ENCODE data around the gene STXBP6. TPM values are rescaled to one million over a fixed set of nuclear protein-coding genes. Genes with fewer than 3 reads are reported as not detected.

STXBP6 gene
- total and polyA plus RNA-seq, 2 experiments from 2014 or later, result 3.8 to 6.4 TPM

DNA sequence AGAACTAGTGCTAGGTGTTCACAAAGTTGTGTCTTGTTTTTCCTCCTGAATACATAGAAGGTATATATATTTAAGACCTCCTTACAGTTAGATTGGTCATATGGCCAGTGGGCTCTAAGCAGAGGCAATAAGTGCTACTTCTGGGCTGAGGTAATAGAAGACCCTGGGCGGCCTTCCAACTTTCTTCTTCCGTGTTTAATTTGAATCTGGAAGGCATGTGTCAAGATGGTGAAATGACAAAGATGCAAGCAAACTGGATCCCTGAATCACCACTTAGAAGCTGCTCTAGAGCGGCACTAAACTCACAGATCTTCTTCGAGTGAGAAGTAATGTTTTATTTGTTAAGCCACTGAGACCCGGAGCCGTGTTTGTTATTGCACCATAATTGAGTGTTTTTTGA lies 215.0 kb downstream of the STXBP6 start:
- Histone ChIP-seq H3K36me3 (no peaks in the 10 kb centered on the region), H3K4me1 (ENCODE audit: low read depth) (peaks cover 9% of the 10 kb centered on the region), H3K4me3 (no peak overlapping the region), H3K27me3 (no peaks in the 10 kb centered on the region), H3K9me3 (ENCODE audit: low read depth) (no peaks in the 10 kb centered on the region), H3K27ac (no peak overlapping the region)
- no peak for DNase-seq (ENCODE audit: low read depth in 1 of 2, low spot score in 1 of 2)
- TF ChIP-seq, protein P1, sequence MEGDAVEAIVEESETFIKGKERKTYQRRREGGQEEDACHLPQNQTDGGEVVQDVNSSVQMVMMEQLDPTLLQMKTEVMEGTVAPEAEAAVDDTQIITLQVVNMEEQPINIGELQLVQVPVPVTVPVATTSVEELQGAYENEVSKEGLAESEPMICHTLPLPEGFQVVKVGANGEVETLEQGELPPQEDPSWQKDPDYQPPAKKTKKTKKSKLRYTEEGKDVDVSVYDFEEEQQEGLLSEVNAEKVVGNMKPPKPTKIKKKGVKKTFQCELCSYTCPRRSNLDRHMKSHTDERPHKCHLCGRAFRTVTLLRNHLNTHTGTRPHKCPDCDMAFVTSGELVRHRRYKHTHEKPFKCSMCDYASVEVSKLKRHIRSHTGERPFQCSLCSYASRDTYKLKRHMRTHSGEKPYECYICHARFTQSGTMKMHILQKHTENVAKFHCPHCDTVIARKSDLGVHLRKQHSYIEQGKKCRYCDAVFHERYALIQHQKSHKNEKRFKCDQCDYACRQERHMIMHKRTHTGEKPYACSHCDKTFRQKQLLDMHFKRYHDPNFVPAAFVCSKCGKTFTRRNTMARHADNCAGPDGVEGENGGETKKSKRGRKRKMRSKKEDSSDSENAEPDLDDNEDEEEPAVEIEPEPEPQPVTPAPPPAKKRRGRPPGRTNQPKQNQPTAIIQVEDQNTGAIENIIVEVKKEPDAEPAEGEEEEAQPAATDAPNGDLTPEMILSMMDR (IDR thresholded peaks at IDR 0.05; ENCODE audit: low read depth, low read length), result no peak

DNA sequence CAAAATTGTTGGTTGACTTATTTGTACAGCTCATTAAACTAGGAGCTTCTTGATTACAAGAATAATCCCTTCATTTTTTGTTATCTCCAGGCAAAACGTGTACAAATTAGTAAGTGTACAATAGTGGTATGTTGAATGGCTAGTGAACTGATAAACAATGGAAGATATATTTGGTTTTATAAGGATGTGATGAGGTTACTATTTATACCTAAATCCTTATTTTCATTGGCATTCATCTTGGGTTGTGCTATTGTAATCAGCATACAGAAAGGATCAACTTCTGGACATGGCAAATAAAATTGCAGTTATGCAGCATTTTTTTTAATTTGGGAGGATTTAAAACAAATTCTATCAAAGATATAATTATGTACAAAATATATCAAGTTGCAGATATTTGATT lies 216.6 kb downstream of the STXBP6 start:
- Histone ChIP-seq H3K36me3 (no peaks in the 10 kb centered on the region), H3K27ac (no peak overlapping the region), H3K4me1 (ENCODE audit: low read depth) (no peaks in the 10 kb centered on the region), H3K9me3 (ENCODE audit: low read depth) (no peaks in the 10 kb centered on the region), H3K27me3 (no peaks in the 10 kb centered on the region), H3K4me3 (no peak overlapping the region)
- no peak for DNase-seq (ENCODE audit: low read depth in 1 of 2, low spot score in 1 of 2)
- TF ChIP-seq, protein P1 (IDR thresholded peaks at IDR 0.05; ENCODE audit: low read depth, low read length), result no peak

DNA sequence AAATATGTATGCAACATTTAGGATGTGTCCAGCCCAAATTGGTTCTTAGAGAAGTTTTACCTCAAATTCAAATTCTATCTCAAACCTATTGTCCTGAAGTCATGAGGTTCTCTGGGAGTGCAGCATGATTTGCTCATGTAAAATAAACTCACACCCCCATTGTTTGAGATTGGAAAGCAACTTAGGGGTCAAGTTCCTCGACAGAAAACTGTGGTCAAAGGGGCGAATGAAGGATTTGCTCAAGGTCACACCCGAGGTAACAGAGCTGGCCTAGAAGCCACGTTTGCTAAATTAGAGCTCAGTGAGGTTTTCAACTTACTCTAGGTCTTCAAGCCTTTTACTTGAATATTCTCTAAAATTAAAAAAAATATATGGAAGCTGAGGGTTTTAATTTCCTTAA lies 218.3 kb downstream of the STXBP6 start:
- peaks cover 9% of the 10 kb centered on the region for H3K4me1 ChIP-seq (ENCODE audit: low read depth)
- TF ChIP-seq, protein P1 (IDR thresholded peaks at IDR 0.05; ENCODE audit: low read depth, low read length), result no peak
- H3K27ac ChIP-seq, result no peak overlapping the region
- DNase-seq (ENCODE audit: low read depth in 1 of 2, low spot score in 1 of 2), result no peak
- no peaks in the 10 kb centered on the region for H3K9me3 ChIP-seq (ENCODE audit: low read depth)
- no peaks in the 10 kb centered on the region for H3K27me3 ChIP-seq
- H3K4me3 ChIP-seq, result no peak overlapping the region
- H3K36me3 ChIP-seq, result no peaks in the 10 kb centered on the region

DNA sequence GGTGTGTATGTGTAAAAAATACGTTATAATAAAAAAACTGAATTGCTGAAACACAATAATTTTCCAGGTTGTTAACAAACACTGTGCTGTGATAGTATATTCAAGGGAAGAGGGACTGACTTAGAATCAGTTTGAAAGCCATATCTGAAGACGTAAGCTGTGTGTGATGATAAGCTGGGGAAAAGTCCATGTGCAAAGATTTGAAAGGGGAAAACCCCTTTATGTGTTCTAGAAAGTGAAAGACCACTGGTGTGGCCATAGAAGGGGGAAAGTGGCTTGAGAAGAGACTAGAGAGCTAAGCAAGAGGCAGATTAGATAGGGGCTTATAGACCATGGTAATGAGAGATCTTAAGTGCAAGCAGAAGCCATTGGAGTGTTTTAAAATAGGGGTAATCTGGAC lies 220.1 kb downstream of the STXBP6 start:
- TF ChIP-seq, protein P1 (IDR thresholded peaks at IDR 0.05; ENCODE audit: low read depth, low read length), result no peak
- no peak overlapping the region for H3K4me3 ChIP-seq
- no peaks in the 10 kb centered on the region for H3K36me3 ChIP-seq
- no peak for DNase-seq (ENCODE audit: low read depth in 1 of 2, low spot score in 1 of 2)
- H3K27ac ChIP-seq, result no peak overlapping the region
- H3K27me3 ChIP-seq, result no peaks in the 10 kb centered on the region
- H3K4me1 ChIP-seq (ENCODE audit: low read depth), result peaks cover 9% of the 10 kb centered on the region
- no peaks in the 10 kb centered on the region for H3K9me3 ChIP-seq (ENCODE audit: low read depth)

DNA sequence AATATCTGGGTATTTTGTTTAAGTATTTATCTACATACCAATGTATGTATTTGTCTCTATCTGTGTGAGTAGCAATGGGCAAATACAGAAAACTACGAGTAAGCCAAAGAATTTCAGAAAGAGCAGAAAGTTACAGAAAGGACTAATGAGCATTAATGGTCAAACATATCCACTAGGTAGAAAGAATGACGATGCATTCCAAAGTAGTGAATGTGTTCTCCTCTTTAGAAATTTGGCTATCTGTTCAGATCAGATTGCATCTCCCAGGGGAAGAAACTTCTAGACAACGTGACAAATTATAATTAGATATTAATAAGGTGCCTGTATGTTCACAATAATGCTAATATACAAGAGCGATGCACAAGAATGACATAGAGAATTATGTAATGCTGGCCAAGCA lies 221.5 kb downstream of the STXBP6 start:
- Histone ChIP-seq H3K36me3 (no peaks in the 10 kb centered on the region), H3K4me3 (no peak overlapping the region), H3K27me3 (no peaks in the 10 kb centered on the region), H3K27ac (no peak overlapping the region), H3K9me3 (ENCODE audit: low read depth) (no peaks in the 10 kb centered on the region), H3K4me1 (ENCODE audit: low read depth) (peaks cover 9% of the 10 kb centered on the region)
- TF ChIP-seq, protein P1 (IDR thresholded peaks at IDR 0.05; ENCODE audit: low read depth, low read length), result no peak
- DNase-seq (ENCODE audit: low read depth in 1 of 2, low spot score in 1 of 2), result no peak

DNA sequence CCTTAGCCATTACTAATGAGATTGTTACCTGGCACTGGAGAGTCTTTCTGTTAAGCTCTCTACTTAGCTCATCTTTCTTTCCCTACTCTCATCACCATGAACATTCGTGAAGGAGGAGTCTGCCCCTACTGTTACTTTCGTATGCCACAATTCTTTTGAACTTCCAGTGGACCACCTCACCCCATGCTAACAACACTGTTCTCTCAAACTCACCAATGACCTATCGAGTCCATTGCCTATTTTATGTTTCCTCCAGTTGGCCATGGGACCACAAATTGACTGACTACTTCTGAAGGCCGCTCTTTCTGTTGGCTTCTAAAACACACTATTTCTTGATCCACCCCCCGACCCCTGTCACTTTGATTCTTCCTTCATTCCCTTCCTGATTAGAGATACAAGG lies 223.6 kb downstream of the STXBP6 start:
- H3K9me3 ChIP-seq (ENCODE audit: low read depth), result no peaks in the 10 kb centered on the region
- peaks cover 9% of the 10 kb centered on the region for H3K4me1 ChIP-seq (ENCODE audit: low read depth)
- H3K36me3 ChIP-seq, result no peaks in the 10 kb centered on the region
- DNase-seq (ENCODE audit: low read depth in 1 of 2, low spot score in 1 of 2), result no peak
- no peak overlapping the region for H3K27ac ChIP-seq
- no peak overlapping the region for H3K4me3 ChIP-seq
- H3K27me3 ChIP-seq, result no peaks in the 10 kb centered on the region
- TF ChIP-seq, protein P1 (IDR thresholded peaks at IDR 0.05; ENCODE audit: low read depth, low read length), result no peak

Measured in cardiac muscle cell (in vitro differentiated cells and primary cell).